HG03108 (cell line): Measurements from ENCODE around the gene STK10.

ENCODE experiments used
- ATAC-seq: cut with Tn5 transposase; IDR thresholded peaks from one replicate; pipeline ENCODE4 v1.9.1; 2021; ENCODE audit warnings: moderate library complexity; ENCODE audit not compliant: unreplicated experiment

Gene STK10

GRCh38 chr5:172144931-172145869 lies 42.8 kb downstream of the STK10 start:
- no peak for ATAC-seq

DNA sequence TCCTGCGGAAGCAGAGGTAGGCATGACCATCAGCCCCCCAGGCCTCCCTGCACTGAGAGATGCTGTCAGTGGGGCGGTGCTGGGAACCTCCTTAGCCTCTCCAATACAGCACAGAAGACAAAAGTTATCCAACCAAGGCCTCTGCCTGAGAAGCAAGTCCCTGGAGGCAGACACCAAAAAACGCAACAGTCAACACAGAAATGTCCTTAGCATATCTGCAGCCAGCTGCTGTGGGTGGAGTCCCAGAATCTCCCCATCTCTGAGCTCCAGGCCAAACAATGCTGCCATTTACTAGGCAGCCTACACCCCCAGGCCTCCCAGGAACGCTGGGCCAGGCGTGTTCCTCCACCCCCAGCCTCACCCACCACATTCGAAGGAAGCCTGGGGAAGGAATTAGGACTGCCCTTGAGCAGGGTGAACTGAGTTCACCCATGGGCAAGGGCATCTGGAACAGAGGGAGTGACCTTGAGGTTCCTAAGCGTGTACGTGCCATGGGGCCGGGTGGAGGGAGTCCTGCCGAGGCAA lies 43.7 kb downstream of the STK10 start:
- ATAC-seq: peak; percentile 51

- ATAC-seq: no peak
These were observed 44.1 kb downstream of the STK10 start for GRCh38 chr5:172143875-172144274.

DNA sequence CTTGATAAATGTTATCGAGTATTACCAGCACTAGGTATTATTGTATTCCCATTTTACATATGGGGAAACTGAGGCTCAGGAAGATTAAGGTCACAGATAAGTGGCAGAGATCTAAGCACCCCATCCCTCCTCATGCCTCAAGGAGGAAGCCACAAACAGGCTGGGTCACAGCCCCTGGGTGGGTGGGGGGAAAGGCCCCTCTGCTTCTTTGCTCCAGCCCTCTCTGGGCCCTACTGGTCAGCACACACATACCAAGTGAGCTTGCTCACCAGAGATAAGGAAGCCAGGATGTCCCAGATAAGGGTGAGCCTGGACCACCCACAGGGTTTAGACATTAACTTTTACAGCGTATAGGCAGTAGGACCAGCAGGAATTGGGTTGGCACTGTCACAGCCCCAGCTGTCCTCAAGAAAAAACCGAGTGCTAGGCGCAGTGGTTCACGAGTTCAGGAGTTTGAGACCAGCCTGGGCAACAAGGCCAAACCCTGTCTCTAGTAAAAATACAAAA lies 45.3 kb downstream of the STK10 start:
- ATAC-seq: no peak

- ATAC-seq: no peak
These were observed 46.1 kb downstream of the STK10 start for GRCh38 chr5:172141949-172142319.

- no peak for ATAC-seq
These were observed 47.2 kb downstream of the STK10 start for GRCh38 chr5:172140866-172141265.

DNA sequence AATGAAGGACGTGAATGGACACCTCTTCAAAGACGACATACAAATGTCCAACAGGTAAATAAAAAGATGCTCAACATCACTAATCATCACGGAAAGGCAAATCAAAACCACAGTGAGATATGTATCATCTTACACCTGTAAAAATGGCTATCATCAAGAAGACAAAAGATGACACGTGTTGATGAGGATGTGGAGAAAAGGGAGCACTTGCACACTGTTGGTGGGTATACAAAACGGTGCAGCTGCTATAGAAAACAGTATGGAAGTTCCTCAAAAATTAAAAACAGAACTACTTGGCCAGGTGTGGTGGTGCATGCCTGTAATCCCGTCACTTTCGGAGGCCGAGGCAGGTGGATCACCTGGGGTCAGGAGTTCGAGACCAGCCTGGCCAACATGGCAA lies 47.9 kb downstream of the STK10 start:
- no peak for ATAC-seq

- ATAC-seq: no peak
These were observed 51.0 kb downstream of the STK10 start for GRCh38 chr5:172137046-172137445.

DNA sequence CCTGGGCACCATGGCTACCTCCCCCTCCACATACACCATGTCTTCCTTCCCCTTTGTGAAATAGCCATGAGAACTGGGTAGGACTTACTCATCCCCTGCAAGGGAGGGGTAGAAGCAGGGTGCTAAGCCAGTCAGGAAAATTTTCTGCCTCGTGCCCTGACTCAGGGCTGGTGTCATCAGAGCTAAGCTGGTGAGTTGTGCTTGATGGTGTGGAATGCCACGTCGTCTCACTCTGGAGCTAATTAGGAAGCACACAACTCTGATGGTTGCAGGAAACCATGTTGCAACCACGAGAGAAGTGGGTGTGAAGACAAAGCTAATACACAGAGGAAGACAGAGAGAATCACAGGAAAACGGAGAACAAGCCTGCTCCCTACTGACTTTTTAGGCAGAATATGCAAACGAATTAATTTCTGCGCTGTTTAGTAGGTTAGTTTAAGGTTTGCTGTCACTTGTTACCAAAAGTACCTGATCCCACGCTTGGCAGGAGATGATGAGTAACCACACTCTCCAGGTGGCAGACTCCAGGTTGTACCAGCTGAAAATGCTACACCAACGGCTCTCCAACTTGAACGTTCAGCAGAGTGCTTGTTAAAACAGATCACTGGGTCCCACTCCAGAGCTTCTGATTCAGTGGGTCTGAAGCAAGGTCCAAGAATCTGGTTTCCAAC lies 54.5 kb downstream of the STK10 start:
- ATAC-seq: no peak

- ATAC-seq: no peak
These were observed 56.3 kb downstream of the STK10 start for GRCh38 chr5:172131690-172132089.

DNA sequence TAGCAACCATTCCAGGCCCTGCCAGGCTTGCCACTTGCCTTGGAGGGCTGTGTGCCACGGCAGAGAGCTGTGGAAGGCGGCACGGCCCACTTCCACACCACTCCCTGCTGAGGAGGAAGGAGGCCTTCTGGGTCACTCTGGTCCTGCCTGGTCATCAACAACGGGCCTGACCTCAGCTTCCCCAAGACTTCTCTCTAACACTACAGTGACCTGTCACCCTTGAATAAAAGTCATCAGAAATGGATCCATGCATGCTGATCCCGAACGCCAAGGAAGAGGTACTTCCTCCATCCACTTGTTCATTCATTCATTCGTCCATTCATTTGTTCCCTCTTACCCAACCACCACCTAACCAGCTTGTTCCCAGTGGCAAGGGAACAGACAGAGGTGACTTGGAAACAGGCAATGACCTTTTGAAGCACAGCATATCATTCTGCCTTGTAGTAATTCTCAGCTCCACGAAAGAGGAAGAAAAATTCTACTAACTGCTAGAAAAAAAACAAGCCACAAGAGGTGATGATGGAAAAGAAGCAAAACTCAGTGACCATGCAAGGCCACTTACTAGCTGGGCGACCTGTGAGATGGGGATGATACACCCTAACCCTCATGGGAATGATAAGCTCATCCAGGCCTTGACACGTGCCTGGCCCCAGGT lies 58.6 kb downstream of the STK10 start:
- no peak for ATAC-seq

DNA sequence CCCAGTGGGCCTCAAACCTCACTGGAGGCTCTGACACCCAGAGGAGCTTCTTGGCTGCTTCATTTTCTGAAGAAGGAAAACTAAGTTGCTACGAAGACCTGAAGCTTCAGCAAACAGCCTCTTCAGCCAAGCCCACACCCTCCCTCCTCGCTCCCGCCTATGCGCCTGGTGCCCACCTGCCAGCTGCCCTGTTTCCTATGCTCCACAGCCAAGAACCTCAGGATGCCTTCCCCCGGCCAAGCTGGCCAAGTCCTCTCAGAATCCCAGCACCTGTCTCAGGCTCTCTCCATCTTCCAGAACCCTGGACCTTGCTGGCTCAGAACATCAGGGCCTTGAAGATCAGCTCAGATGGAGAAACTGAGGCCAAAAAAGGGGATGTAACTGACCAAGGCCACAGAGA lies 60.4 kb downstream of the STK10 start:
- no peak for ATAC-seq

GRCh38 chr5:172123269-172123692 lies 64.7 kb downstream of the STK10 start:
- no peak for ATAC-seq

DNA sequence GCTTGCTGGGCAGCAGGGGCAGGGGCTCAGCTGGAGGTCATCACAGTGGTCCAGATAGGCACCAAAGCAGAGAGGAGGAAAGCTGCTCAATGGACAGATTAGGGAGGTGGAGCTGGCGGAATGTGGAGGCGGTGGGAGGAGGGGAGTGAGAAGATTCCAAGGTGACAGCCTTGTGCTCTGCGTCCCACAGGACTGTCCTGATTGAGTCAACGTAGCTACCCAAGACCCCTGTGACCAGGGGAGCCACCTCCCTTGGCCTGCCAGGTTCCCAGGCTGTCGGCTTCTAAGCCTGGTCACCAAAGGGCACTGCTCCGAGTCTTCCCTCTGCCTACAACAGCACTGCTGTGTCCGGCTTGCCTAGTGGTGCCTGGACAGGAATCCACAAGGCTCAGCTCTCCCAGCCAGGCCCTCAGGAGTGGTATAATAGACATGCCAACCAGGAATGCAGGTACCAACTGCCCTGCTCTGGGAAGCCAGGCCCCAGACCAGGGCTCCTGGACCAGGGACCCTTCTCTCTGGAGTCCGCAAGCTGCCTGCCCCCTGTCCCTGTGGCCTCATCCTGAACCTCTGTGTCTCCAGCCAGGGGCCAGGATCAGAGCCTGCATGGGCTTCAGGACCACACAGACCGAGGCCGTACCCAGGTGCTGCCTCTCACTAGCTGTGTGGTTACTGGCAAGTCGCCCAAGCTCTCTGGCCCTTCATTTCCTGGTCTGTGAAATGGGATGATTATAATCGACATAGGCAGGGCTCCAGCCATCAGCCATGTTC lies 67.9 kb downstream of the STK10 start:
- no peak for ATAC-seq

DNA sequence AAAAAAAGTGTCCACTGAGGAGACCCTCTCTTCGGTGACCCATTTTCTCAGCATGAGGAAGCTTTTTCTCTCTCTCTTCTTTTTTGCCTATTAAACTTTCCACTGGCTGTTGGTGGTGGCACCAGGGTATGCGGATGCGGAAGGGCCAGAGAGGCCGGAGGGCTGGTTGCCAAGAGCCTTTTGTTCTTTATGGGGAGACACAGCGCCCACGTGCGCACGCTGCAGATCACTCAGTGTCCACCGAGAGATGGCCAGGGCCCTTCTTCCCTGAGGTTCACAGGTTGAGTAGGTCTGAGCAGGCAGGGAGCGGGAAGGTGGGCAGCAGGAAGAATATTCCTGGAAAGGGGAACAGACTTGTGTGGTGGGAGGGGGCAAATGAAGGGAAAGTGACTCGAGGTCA lies 69.1 kb downstream of the STK10 start:
- no peak for ATAC-seq

DNA sequence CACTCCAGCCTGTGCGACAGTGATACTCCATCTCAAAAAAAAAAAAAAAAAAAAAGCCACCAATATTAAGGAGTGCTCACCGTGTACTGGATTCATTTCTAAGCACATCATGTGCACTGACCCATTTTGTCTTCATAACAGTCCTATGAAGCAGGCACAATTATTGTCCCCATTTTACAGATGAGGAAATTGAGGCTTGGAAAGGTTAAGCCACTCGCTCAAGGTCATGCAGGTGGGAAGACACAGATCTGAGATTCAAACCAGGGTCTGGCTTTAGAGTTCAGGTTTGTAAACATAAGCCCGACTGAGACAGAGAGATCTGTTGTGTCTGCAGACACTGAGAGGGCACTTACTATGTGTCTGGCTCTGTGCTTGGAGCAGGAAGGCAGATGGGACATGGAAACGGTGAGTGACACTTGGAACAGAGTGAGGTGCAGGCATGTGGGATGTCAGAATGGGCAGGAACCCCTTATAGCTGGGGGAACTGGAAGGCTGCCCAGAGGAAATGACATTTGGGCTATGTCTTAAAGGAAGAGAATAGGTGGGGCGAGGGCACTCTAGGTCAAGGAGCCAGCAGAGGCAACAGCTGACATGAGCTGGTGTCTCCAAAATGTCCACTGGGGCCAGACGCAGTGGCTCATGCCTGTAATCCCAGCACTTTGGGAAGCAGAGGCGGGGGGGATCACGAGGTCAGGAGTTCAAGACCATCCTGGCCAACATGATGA lies 69.9 kb downstream of the STK10 start:
- no peak for ATAC-seq

GRCh38 chr5:172115541-172115982 lies 72.5 kb downstream of the STK10 start:
- ATAC-seq: no peak

DNA sequence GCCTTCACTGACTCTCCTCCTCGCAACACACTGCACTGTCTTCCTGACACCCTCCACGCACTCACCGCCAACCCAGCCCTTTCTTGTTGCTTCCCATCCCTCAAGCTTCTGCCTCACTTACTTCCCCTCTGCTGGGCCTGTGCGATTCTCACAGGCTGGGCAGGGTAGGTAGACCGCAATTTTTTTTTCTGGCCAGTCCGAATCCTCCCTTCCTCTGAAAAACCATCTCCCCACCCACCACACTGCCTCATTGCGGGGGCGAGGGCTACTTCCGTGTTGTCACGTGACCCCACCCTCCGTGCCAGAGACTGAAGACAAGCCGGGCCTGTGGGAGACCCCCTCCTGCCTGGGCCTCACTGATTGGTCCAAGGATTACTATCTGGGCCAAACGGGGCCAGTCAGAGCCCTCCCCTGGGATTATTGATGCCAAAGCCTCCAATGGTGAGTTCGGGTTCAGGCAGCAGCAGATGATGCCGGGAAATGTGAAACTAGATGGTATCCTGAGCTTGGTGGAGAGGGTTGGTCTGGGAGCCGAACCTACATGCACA lies 73.1 kb downstream of the STK10 start:
- ATAC-seq: peak; percentile 39

DNA sequence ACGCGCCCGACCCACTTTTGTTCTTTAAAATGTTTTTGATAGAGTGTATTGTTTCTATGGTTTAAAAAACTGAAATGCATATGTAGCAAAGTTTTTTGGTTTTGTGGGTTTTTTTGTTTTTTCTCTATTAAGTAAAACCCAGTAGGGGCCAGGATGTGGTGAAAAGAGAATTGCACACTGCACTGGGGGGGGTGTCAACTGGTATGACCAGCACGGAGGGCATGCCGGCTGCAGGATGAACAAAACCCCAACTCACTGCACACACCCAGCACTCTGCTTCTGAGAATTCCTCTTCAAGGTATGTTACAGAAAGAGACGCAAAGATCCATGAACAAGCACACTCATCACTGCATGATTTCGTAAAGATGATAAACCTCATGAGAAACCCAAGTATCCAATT lies 75.0 kb downstream of the STK10 start:
- ATAC-seq: peak; percentile 20

DNA sequence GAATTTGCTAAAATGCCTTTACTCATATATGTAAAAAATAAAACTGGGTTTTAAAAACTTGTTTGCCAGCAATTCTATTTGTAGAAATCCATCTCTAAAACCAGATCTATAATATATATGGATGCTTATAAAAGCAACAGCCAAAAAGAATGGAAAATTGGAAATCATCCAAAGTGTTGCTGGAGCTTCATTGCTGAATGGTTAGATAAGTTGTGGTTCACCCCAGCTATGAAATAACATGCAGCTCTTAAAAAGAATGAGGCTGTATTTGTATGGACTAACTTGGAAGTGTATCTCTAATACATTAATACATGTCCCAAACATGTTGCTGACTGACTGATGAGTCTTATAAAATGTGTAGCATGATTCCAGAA lies 76.2 kb downstream of the STK10 start:
- no peak for ATAC-seq
